Neural progenitor cell (in vitro differentiated cells): ENCODE results near the gene HPSE2. TPM values are rescaled to one million over a fixed set of nuclear protein-coding genes. Genes with fewer than 3 reads are reported as not detected.

ENCODE experiments used
- DNase-seq: peaks from one replicate; pipeline ENCODE4 v3.0.0-alpha.2; 2016; ENCODE audit warnings: low spot score
- H2AFZ ChIP-seq: fragments of 200-600 bp; sonication (generic); replicated peaks from 2 replicates; pipeline ENCODE4 v1.6.1; 2016; ENCODE audit warnings: antibody characterized with exemption
- H3F3A ChIP-seq: fragments of 200-600 bp; sonication (generic); 2 replicates; pipeline ENCODE4 v1.6.1; 2016; ENCODE audit warnings: antibody characterized with exemption, low read depth
- H3K27ac ChIP-seq: fragments of 200-600 bp; sonication (generic); 2 replicates; pipeline ENCODE4 v1.5.1; 2016; ENCODE audit warnings: mild to moderate bottlenecking
- H3K27me3 ChIP-seq: fragments of 200-600 bp; sonication (generic); 2 replicates; pipeline ENCODE4 v1.6.1; 2016; ENCODE audit warnings: mild to moderate bottlenecking, moderate library complexity
- H3K36me3 ChIP-seq: fragments of 200-600 bp; sonication (generic); 2 replicates; pipeline ENCODE4 v1.5.1; 2016
- H3K4me1 ChIP-seq: fragments of 200-600 bp; sonication (generic); 2 replicates; pipeline ENCODE4 v1.6.1; 2016; ENCODE audit warnings: mixed run types
- H3K4me2 ChIP-seq: fragments of 200-600 bp; sonication (generic); 2 replicates; pipeline ENCODE4 v1.6.1; 2016
- H3K4me3 ChIP-seq: fragments of 200-600 bp; sonication (generic); 2 replicates; pipeline ENCODE4 v1.5.1; 2016
- H3K79me2 ChIP-seq: fragments of 200-600 bp; sonication (generic); 2 replicates; pipeline ENCODE4 v1.6.1; 2016; ENCODE audit warnings: low read depth
- H3K9ac ChIP-seq: fragments of 200-600 bp; sonication (generic); 2 replicates; pipeline ENCODE4 v1.6.1; 2016
- H3K9me3 ChIP-seq: fragments of 200-600 bp; sonication (generic); 2 replicates; pipeline ENCODE4 v1.5.1; 2016; ENCODE audit warnings: low read depth
- H4K20me1 ChIP-seq: fragments of 200-600 bp; sonication (generic); 2 replicates; pipeline ENCODE4 v1.6.1; 2016; ENCODE audit warnings: low read depth
- H3K27ac Mint-ChIP-seq: 3 replicates; pipeline ENCODE4 v1.8.0; 2021; ENCODE audit warnings: mixed read lengths
- H3K27me3 Mint-ChIP-seq: 2 replicates; pipeline ENCODE4 v1.8.0; 2022; ENCODE audit warnings: low read depth, mild to moderate bottlenecking, inconsistent platforms, moderate library complexity, mixed read lengths; ENCODE audit not compliant: insufficient read depth
- H3K36me3 Mint-ChIP-seq: 3 replicates; pipeline ENCODE4 v1.8.0; 2021; ENCODE audit warnings: mixed read lengths
- H3K4me1 Mint-ChIP-seq: 3 replicates; pipeline ENCODE4 v1.8.0; 2021; ENCODE audit warnings: mixed read lengths
- H3K4me3 Mint-ChIP-seq: 3 replicates; pipeline ENCODE4 v1.8.0; 2021; ENCODE audit warnings: mild to moderate bottlenecking, moderate library complexity, mixed read lengths
- H3K9me3 Mint-ChIP-seq: 3 replicates; pipeline ENCODE4 v1.8.0; 2020; ENCODE audit warnings: mixed read lengths
- EZH2 ChIP-seq: fragments of 200-600 bp; sonication (generic); IDR thresholded peaks from 2 replicates; pipeline ENCODE4 v1.6.1; 2017; ENCODE audit warnings: antibody characterized with exemption, mild to moderate bottlenecking, moderate library complexity
- EZH2phosphoT487 ChIP-seq: fragments of 200-600 bp; sonication (generic); IDR thresholded peaks from 2 replicates; pipeline ENCODE4 v1.6.1; 2017; ENCODE audit warnings: antibody characterized with exemption
- total RNA-seq: library from RNA; depleted of rRNA; stranded (reverse); fragments of >200 nt; gene quantifications from 2 replicates; pipeline ENCODE4 v1.2.3, GENCODE V29; 2015; ENCODE audit warnings: low replicate concordance
- TF ChIP-seq, protein P1 (sequence below): fragments of 200-600 bp; sonication (generic); IDR thresholded peaks from 2 replicates; pipeline ENCODE4 v1.5.1; 2017; ENCODE audit warnings: antibody characterized with exemption, mild to moderate bottlenecking

HPSE2 gene
- total RNA-seq, 1 donor from 2014 or later, result 3.4 TPM

DNA sequence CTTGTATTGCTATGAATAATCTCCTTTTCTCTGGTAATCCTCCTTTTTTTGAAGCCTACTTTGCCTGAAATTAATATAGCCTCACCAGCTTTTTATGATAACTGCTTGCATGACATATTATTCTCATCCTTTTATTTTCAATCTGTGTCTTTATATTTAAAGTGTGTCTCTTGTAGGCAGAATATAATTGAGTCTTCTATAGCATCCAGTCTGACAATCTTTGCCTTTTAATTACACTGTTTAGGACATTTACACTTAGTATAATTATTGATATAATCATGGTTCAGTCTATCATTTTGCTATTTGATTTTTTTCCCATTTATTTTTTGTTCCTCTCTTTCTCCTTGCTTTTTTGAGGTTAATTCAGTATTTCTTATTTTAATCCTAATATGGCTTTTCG is 548.0 kb downstream of the HPSE2 start:
- H3K36me3 Mint-ChIP-seq, result no peaks in the 10 kb centered on the region
- Histone ChIP-seq H3K9me3 (peaks cover 6% of the 10 kb centered on the region), H3K9ac (no peak overlapping the region), H3F3A (no peaks in the 10 kb centered on the region), H3K4me2 (no peak overlapping the region), H3K4me3 (no peak overlapping the region), H3K27ac (no peak overlapping the region), H2AFZ (no peak overlapping the region), H3K36me3 (peaks cover 6% of the 10 kb centered on the region), H3K27me3 (no peaks in the 10 kb centered on the region), H3K4me1 (no peaks in the 10 kb centered on the region), H4K20me1 (no peaks in the 10 kb centered on the region), H3K79me2 (no peaks in the 10 kb centered on the region)
- H3K9me3 Mint-ChIP-seq, result peaks cover 2% of the 10 kb centered on the region
- TF ChIP-seq EZH2phosphoT487 (no peak), EZH2 (no peak)
- TF ChIP-seq, protein P1, sequence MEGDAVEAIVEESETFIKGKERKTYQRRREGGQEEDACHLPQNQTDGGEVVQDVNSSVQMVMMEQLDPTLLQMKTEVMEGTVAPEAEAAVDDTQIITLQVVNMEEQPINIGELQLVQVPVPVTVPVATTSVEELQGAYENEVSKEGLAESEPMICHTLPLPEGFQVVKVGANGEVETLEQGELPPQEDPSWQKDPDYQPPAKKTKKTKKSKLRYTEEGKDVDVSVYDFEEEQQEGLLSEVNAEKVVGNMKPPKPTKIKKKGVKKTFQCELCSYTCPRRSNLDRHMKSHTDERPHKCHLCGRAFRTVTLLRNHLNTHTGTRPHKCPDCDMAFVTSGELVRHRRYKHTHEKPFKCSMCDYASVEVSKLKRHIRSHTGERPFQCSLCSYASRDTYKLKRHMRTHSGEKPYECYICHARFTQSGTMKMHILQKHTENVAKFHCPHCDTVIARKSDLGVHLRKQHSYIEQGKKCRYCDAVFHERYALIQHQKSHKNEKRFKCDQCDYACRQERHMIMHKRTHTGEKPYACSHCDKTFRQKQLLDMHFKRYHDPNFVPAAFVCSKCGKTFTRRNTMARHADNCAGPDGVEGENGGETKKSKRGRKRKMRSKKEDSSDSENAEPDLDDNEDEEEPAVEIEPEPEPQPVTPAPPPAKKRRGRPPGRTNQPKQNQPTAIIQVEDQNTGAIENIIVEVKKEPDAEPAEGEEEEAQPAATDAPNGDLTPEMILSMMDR, result no peak
- H3K4me3 Mint-ChIP-seq, result no peak overlapping the region
- no peak overlapping the region for H3K27ac Mint-ChIP-seq
- no peak for DNase-seq
- no peaks in the 10 kb centered on the region for H3K4me1 Mint-ChIP-seq
- H3K27me3 Mint-ChIP-seq, result no peaks in the 10 kb centered on the region

DNA sequence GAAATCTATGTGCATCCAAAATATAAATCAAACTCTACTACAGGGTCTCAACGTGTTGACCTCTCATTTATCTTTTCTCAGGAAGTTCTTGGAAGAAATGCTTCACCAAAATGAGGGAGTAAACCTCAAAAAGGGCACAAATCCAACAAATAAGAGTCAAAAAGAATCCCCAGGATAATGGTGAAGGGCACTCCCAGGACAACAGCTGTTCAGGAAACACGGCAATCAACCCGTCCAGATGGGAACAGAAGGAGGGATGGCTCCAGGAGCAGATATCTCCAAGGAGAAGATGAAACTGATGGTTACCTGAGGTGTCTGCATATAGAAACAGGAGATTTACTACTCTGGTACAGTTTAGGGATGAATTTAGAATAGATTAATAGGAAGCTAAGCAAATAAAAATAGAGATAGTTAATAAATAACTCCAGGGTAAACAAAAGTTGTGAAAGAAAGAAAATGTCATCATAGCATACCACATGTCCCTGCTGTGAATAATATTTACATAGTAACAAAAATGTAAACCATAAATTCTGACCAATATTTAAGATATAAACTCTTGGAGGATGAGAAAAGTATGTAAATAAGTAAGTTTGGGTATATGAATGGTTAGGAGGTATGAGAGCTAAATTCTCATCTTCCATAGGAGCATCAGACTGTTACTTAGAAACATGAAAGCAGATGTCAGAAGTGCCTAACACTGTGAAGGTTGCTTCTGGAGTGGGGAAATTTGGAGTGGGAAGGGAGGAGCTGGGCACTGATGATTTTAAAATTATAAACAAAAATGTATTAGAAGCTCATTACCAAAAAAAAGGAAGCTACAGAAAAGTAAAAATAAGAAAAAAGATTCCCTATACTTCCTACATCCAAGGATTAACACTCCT is 551.4 kb downstream of the HPSE2 start:
- no peak overlapping the region for H3K4me3 ChIP-seq
- no peaks in the 10 kb centered on the region for H4K20me1 ChIP-seq
- H3K27ac Mint-ChIP-seq, result no peak overlapping the region
- H3K9ac ChIP-seq, result no peak overlapping the region
- H2AFZ ChIP-seq, result no peak overlapping the region
- no peaks in the 10 kb centered on the region for H3K4me1 Mint-ChIP-seq
- H3K9me3 ChIP-seq, result peaks cover 6% of the 10 kb centered on the region
- H3K36me3 Mint-ChIP-seq, result no peaks in the 10 kb centered on the region
- H3K9me3 Mint-ChIP-seq, result peaks cover 2% of the 10 kb centered on the region
- no peak overlapping the region for H3K4me2 ChIP-seq
- H3K27me3 Mint-ChIP-seq, result no peaks in the 10 kb centered on the region
- H3K4me1 ChIP-seq, result no peaks in the 10 kb centered on the region
- H3K27ac ChIP-seq, result no peak overlapping the region
- DNase-seq, result no peak
- H3K79me2 ChIP-seq, result no peaks in the 10 kb centered on the region
- H3K4me3 Mint-ChIP-seq, result no peak overlapping the region
- no peaks in the 10 kb centered on the region for H3F3A ChIP-seq
- TF ChIP-seq EZH2phosphoT487 (no peak), EZH2 (no peak)
- TF ChIP-seq, protein P1, result no peak
- H3K36me3 ChIP-seq, result peaks cover 6% of the 10 kb centered on the region
- H3K27me3 ChIP-seq, result no peaks in the 10 kb centered on the region

DNA sequence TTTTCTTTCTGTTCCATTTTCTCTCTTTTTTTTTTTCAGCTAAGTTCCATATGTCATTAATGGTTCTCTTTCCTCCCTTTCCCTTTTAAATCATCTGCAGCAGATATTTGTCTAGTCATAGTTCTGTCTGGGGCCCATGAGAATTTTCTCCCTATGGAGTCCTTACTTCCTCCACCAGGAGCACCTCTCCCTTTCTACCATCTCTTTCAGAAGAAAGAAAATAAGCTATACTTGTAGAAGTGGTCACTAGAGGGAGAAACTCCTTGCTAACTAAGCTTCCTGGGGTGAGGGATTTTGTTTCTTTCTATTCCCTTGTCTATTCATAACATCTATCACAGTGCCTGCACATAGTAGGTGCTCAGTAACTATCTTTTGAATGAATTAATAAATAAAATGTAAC is 558.8 kb downstream of the HPSE2 start:
- no peak overlapping the region for H3K4me3 Mint-ChIP-seq
- H2AFZ ChIP-seq, result no peak overlapping the region
- H3K27me3 ChIP-seq, result no peaks in the 10 kb centered on the region
- H3K9me3 ChIP-seq, result no peaks in the 10 kb centered on the region
- H3K9me3 Mint-ChIP-seq, result no peaks in the 10 kb centered on the region
- TF ChIP-seq EZH2phosphoT487, result no peak
- TF ChIP-seq EZH2, result no peak
- TF ChIP-seq, protein P1, result peak; percentile 24
- no peaks in the 10 kb centered on the region for H3K36me3 ChIP-seq
- H3K4me2 ChIP-seq, result peak overlapping the region; percentile 47
- H3K27ac ChIP-seq, result peak overlapping the region; percentile 75
- H3K79me2 ChIP-seq, result no peaks in the 10 kb centered on the region
- no peak overlapping the region for H3K4me3 ChIP-seq
- no peak overlapping the region for H3K9ac ChIP-seq
- peaks cover 21% of the 10 kb centered on the region for H3F3A ChIP-seq
- H3K27me3 Mint-ChIP-seq, result peaks cover 2% of the 10 kb centered on the region
- no peaks in the 10 kb centered on the region for H4K20me1 ChIP-seq
- H3K4me1 ChIP-seq, result peaks cover 22% of the 10 kb centered on the region
- peaks cover 22% of the 10 kb centered on the region for H3K4me1 Mint-ChIP-seq
- H3K36me3 Mint-ChIP-seq, result no peaks in the 10 kb centered on the region
- no peak overlapping the region for H3K27ac Mint-ChIP-seq
- no peak for DNase-seq
